ENCODE data around the gene DMD.
"Not testable (repeated sequence)": the region's sequence is repeated elsewhere in the genome, so short reads cannot be mapped to it uniquely, and the experiment has no call there.

DMD gene

GRCh38 chrX:31981546-31982062 is 1229.7 kb downstream of the DMD start:
- DNase-seq = no peak

- DNase-seq = no peak
Observed at GRCh38 chrX:31969714-31970113, 1241.6 kb downstream of the DMD start.

GRCh38 chrX:31962256-31962655 is 1249.1 kb downstream of the DMD start:
- no peak for DNase-seq

- DNase-seq = no peak
Observed at GRCh38 chrX:31934842-31935370, 1276.4 kb downstream of the DMD start.

GRCh38 chrX:31934015-31934414 is 1277.3 kb downstream of the DMD start:
- DNase-seq = no peak

- DNase-seq = no peak
Observed at GRCh38 chrX:31932769-31933168, 1278.6 kb downstream of the DMD start.

GRCh38 chrX:31932320-31932719 is 1279.0 kb downstream of the DMD start:
- not testable (repeated sequence) for DNase-seq

GRCh38 chrX:31931225-31931624 is 1280.1 kb downstream of the DMD start:
- DNase-seq = no peak

- DNase-seq = no peak
Observed at GRCh38 chrX:31929366-31929765, 1282.0 kb downstream of the DMD start.

GRCh38 chrX:31921236-31921635 is 1290.1 kb downstream of the DMD start:
- DNase-seq = no peak

GRCh38 chrX:31909850-31910572 is 1301.3 kb downstream of the DMD start:
- no peak for DNase-seq

- no peak for DNase-seq
Observed at GRCh38 chrX:31894152-31894551, 1317.2 kb downstream of the DMD start.

- DNase-seq = no peak
Observed at GRCh38 chrX:31893525-31893924, 1317.8 kb downstream of the DMD start.

GRCh38 chrX:31889088-31889487 is 1322.3 kb downstream of the DMD start:
- no peak for DNase-seq

- DNase-seq = no peak
Observed at GRCh38 chrX:31884535-31884934, 1326.8 kb downstream of the DMD start.

GRCh38 chrX:31872007-31872406 is 1339.3 kb downstream of the DMD start:
- DNase-seq = no peak

- no peak for DNase-seq
Observed at GRCh38 chrX:31870267-31870666, 1341.1 kb downstream of the DMD start.

GRCh38 chrX:31860686-31861085 is 1350.7 kb downstream of the DMD start:
- DNase-seq = no peak

GRCh38 chrX:31858915-31859314 is 1352.4 kb downstream of the DMD start:
- no peak for DNase-seq

- no peak for DNase-seq
Observed at GRCh38 chrX:31854716-31855115, 1356.6 kb downstream of the DMD start.

- no peak for DNase-seq
Observed at GRCh38 chrX:31851761-31852160, 1359.6 kb downstream of the DMD start.

- no peak for DNase-seq
Observed at GRCh38 chrX:31847773-31848172, 1363.6 kb downstream of the DMD start.

GRCh38 chrX:31845003-31845402 is 1366.3 kb downstream of the DMD start:
- no peak for DNase-seq

GRCh38 chrX:31838617-31839016 is 1372.7 kb downstream of the DMD start:
- no peak for DNase-seq

All from activated CD4-positive, alpha-beta T cell treated with anti-CD3 and anti-CD28 coated beads for 48 hours (primary cell).